Right kidney (tissue), 1 donor: Measurements from ENCODE around the gene PLEKHF1.
A peak's percentile ranks its signal among the peaks of the same experiment; 100 is the strongest.
"Not testable (repeated sequence)": the region's sequence is repeated elsewhere in the genome, so short reads cannot be mapped to it uniquely, and the experiment has no call there.

Source experiments
- DNase-seq: peaks from one replicate; pipeline ENCODE4 v3.0.0-alpha.2; 2016

Gene PLEKHF1

DNA sequence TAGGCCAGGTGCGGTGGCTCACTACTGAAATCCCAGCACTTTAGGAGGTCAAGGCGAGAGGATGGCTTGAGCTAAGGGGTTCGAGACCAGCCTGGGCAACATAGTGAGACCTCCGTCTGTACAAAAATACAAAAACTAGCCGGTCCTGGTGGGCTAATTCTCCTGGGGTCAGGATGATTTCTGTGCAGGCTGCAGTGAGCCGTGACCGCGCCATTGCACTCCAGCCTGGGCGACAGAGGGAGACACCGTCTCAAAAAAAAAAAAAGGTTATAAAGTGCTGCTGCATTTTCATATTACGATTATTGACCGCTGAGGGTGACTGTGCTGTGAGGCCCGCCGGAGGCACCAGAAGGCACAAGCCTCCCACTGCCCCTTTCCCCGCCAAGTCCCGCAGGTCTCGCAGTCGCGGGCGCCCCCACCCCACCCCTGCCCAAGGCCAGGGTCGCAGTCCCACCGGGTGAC, 477 bp upstream of the PLEKHF1 start:
- no peak for DNase-seq

DNA sequence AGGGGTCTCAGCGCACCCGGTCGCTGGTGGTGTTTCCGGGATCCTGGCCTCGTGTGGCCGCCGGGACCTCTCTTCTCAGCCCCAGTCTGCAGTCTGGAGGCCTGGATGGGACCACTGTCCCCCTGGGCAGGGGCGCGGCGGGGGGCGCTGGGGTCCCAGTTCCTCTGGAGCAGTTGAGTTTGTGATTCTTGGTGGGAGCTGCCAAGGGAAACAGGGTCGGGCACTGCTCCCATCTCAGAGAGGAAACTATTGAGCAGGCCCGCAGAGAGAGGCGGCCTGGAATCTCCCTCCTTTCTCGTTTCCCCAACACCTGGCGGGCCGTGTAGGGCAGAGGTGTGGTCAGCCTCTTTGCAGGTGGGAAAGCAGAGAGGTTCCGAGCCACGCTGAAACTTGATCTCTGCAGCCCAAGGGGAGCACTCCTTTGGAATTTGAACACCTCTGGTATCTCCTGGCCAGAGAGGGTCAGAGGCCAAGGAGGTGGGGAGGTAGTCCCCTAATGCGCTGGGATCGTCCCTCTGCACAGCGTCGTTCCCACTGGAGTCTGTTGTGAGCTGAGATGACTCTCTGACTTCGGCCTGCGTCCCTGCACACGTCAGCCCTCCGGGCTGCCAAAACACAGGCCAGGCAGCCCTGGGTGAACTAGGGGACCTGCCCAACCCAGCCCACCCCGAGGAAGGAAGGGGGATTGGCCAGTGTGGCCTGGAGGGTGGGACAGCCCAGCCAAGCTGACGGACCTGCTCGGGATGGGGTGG, 741 bp downstream of the PLEKHF1 start:
- DNase-seq = peak; percentile 51

DNA sequence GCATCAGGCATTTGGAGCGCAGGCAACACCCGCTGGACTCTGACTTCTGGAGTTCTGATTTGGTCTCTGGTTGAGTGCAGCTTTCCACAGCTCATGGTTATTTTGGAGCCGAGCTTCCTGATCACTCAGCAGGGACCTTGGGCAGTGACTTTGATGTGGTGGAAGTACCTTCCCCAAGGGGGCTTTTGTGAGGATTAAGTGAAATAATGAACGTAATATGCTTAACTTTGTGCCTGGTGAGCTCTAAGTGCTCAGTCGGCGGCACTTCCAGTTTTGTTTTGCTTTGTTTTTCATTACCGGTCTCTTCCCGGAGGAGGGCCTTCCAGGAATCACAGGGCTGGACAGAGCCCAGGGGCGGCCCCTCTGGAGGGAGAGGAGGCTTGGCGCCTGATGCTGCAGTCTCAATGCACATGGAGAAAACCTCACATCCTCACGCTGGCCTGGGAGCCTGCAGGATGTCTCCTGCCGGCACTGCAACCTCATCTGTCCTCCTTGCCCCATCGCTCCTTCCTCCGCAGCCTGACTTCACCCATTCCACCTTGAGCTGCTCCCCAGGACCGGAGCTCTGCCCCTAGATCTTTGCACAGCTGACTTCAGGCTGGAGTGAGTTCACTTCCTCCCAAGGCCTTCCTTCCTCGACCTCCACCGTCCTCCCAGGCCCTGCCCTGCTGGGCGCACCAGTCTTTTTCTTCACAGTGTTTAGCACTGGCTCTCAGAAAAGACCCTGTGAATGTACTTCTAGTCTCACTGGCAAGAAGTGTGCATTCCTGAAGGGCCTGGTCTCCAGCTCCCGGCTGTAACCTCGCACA, 1.5 kb downstream of the PLEKHF1 start:
- peak; percentile 59 for DNase-seq

DNA sequence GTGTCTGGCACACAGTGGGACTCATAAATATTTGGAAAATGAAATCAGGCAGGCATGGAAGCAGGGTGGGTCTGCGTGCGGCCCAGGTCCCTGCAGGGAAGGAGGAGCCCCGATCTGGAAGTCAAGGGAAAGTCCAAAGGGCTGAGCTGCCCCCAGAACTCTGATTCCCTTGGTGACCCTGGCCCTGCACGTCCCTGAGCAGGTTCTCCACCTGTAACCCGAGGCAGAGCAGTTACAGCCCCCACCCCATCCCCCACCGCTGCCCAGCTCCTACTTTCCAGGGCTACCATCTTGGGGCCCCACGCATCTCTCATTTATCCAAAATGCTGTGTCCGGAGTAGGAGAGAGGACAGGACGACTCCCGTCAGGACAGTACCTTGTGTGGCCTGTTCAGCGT, 2.1 kb downstream of the PLEKHF1 start:
- DNase-seq = no peak

DNA sequence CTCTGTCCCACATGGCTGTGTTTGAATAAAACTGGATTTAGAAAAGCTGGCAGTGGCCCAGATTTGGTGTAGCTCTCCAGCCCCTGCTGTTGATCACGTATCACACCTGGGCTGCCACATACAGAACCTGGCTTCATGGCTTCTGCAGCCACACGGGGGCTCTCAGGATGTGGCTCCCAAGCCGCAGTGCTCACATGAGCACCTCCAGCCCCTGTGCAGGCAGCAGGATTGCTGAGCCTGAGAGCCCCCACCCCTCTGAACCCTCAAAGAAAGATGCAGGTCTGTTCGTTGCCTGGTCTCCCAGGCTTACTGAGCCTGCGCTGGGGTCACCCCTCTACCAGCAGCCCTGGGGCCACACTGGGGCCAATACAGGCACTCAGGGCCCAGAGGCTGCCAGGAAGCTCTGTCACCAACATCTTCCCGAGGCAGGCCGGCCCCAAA, 2.7 kb downstream of the PLEKHF1 start:
- DNase-seq = no peak

DNA sequence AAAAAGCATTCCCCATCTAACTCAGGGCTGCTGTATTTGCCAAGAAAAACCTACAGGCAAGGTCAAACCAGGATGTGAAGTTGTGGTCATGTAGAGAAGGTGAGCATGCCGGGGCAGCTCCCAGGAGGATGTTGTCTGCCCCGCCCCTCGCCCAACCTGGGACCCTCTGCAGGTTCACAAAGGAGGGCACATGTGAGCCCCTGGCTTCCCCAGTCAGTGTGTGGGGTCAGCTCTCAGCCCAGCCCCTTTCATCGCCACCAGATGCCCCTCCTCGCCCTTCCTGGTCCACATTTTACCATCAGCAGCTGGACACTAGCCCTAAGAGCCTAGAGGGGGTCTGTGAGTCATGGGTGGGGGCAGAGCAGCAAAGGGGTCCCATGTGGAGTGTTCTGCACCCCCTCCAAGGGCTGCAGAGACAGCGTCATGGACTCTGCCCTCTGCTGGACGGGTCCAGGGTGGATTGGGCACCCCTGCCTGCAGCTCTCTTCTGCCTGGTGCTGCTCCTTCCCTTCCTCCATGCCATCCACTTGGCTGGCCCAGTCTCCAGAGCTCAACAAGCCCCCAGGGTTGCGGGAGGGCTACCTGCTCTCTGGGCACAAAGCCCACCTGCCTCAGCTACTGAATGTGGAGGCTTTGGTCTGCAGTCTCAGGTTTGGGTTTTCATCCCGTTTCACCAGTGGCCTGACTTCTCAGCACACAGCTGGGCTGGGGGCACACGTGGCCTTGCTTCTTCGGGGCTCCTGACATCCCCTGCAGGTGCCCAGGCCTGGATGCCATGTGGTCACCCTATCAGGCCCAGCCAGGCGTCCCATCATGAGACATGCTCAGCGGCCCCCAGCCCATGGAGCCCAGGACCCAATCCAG, 3.7 kb downstream of the PLEKHF1 start:
- DNase-seq = no peak

DNA sequence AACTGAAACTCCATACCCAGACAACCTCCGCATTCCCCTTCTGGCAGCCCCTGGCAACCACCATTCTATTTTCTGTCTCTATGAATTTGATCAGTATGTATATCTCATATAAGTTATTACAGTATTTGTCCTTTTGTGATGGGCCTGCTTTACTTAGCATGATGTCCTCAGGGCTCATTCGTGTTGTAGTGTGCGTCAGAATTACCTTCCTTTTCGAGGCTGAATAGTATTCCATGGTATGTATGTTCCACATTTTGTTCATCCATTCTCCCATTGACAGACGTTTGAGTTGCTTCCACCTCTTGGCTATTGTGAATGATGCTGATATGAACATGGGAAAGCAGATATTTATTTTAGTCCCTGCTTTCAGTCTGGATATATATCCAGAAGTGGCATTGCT, 5.0 kb downstream of the PLEKHF1 start:
- DNase-seq = no peak

DNA sequence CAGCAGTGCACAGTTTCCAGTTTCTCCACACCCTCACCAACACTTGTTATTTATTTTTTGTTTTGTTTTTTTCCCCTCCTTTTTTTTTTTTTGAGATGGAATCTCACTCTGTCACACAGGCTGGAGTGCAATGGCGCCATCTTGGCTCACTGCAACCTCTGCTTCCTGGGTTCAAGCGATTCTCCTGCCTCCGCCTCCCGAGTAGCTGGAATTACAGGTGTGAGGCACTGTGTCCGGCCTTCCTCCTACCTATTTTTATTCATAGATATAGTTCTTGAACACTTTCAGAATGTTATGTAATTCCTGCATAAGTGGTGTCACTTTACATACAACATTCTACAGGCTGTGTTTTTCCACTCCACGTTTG, 5.7 kb downstream of the PLEKHF1 start:
- not testable (repeated sequence) for DNase-seq

DNA sequence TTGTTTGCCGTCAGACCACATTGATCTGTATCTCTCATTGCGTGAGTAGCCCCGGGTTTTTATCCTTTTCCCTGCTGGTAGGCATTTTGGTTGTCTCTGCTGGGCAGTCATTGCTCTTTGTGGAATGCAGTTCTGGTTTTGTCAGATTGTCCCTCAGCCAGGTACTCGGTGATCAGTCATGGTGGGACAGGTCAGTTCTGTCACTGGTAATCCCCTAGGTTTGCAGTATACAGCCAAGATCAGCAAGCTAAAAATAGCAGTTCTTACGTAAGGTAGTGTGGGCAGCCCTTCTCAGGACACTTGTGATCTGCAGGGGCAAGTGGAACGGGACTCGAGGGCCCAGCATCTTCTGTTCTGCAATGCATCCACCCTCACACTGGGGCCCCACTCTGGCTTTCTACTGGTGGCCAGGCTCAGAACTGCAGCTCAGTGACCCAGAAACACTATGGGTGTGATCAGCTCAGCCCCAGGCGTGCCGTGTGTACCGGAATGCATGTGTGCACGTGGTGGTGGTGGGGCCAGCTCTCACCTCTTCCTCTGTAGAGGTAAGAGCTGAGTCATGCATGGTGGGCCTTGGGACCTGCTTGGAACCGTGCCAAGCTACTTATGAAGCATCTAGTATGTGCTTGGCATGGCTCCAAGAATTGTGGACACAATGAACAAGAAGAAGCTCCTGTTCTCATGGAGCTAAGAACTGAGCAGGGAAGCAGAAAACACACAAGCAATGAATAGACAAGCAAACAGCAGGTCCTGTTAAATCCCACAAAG, 6.3 kb downstream of the PLEKHF1 start:
- DNase-seq = no peak

DNA sequence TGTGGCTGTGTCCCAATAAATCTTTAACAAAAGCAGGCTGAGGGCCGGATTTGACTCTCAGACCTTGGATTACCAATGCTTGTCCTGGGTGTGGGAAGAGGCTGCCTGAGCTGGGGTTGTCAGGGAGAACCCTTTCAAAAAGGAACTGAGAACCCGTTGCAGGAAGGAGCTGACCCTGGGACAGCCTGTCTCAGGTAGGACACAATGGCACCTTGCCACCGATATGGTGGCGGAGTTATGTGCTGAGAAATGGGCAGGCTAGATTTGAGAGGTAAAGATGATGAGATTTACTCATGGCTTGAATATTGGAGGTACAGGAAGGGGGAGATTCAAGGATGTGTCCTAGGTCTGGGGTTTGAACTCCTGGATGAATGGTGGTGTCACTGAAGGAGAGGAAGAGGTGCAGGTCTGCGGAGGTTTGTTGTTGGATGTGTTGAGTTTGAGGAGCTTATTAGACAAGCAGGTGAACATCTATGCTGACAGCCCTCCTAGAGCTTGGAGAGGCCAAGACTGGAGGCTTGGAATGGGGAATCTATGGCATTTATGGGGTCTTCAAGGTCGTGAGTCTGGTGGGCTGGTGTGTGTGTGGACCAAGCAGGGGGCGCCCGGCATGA, 7.2 kb downstream of the PLEKHF1 start:
- DNase-seq = no peak

DNA sequence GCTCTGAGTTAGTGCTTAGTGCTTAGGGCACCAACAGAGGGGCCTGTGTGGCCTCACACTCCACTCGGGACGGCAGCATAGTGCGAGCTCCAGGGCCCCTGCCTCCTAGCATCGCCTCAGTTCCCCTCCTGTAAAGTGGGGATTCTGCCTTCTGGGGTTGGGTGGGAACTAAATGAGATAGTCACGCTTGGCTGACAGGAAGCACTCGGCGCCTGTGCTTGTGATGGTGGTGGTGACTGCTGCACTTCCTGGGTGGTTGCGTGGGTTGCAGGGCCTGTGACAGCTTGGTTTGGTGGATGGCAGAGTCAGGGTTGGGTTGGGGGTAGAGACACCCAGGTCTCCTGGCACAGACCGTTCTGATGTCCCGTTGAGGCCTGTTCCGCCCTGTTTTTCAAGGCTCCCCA, 7.7 kb downstream of the PLEKHF1 start:
- DNase-seq = no peak

DNA sequence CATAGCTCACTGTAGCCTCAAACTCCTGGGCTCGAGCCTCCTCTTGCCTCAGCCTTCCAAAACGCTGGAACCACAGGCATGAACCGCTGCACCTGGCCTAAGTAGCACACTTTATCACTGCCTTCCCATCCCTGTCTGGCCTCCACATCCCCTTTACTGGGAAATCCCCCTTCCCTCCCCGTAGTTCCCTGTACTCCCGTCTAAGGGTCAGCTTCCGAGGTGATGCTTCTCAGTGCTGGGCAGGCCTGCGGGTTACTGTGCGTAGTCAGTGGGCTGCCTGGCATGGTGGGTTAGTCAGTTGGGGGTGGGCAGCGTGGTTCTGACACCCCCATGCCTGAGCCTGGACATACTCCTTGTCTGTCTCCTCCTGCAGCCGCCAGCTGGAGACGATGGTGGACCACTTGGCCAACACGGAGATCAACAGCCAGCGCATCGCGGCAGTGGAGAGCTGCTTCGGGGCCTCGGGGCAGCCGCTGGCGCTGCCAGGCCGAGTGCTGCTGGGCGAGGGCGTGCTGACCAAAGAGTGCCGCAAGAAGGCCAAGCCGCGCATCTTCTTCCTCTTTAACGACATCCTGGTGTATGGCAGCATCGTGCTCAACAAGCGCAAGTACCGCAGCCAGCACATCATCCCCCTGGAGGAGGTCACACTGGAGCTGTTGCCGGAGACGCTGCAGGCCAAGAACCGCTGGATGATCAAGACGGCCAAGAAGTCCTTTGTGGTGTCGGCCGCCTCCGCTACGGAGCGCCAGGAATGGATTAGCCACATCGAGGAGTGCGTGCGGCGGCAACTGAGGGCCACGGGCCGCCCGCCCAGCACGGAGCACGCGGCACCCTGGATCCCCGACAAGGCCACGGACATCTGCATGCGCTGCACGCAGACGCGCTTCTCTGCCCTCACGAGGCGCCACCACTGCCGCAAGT, 8.4 kb downstream of the PLEKHF1 start:
- no peak for DNase-seq

DNA sequence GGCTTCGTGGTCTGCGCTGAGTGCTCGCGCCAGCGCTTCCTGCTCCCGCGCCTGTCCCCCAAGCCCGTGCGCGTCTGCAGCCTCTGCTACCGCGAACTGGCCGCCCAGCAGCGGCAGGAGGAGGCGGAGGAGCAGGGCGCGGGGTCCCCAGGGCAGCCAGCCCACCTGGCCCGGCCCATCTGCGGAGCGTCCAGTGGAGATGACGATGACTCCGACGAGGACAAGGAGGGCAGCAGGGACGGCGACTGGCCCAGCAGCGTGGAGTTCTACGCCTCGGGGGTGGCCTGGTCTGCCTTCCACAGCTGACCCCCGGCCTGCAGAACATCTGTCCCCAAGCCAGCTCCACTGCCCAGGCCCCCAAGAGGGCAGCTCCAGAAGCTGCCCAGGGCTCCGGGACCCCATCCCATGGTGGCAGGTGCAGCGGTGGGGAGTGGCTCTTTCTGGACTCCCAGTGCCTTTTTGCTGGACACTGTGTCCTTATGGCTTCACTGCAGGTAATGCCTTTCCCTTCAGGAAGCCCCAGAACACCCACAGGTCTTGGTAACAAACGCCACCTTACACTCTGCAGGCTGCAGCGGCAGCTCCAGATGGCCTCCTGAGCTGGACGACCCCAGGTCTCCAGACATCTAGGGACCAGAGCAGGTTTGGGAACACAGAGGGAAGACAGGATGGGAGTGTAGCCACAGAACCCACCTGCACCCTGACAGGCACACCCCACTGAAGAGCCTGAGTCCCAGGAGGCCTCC, 9.3 kb downstream of the PLEKHF1 start:
- no peak for DNase-seq

DNA sequence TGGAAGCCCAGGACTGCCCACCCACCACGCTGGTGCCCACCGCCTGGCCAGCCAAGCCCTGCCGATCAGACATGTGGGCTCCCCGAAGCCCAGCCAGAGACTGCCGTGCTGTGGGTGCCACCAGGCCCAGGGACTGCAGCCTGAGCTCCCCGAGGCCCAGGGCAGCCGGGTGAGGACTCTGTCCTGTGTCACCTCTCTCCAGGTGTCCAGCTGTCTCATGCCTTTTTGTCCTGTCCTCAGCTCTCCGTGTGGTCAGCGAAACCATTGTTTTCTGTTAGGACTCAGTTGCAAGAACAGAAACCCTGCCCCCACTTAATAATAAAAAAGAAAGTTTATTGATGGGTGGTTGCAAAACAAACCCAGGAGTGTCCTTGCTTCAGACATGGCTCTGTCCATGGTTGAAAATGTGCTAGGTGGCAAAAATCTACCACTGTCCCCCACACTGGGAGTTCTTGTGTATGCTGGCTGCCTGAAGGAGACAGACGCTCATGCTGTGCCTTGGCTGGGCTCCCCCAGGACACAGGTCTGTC, 9.9 kb downstream of the PLEKHF1 start:
- DNase-seq = no peak

DNA sequence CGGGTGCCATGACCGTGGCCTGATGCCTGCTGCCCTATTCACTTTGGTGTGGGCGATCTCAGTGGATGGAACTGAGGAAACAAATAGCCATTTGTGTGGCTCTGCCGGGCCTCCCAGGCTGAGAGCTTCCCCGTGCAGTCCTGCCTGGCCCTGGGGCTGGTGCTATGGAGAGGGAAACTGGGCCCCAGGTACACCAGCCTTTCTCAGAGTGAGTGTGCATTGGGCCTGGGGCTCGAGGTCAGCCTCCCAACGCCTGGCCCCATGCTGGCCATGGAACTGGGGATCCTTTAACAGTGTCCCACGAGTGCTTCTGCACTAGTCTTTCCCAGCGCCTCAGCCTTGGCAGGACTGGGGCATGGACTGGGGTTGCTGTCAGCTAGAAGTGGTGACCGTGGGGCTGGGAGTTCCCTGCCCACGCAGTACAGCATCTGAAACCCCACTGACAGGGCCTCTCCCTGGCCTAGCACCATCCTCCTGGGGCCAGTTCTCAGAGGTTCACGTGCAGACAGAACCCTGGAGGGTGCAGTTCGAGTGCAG, 10.5 kb downstream of the PLEKHF1 start:
- DNase-seq = no peak

DNA sequence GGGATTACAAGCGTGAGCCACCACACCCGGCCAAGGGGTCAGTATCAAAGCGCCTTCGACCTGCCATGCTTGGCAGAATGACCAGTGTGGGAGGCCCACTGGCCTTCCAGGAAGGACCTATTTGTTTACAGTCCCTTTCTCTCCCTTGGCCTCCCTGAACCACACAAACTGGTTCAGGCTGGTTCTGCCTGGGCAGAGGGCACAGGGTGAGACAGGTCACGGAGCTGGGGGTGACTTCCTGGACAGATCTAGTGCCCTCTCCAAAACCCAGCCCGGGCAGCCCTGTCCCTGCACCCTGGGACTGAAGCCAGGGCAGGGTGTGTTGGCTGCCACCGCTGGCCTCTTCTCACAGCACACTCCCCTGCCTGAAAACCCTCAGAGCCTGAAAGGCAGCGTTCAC, 11.3 kb downstream of the PLEKHF1 start:
- DNase-seq = no peak

DNA sequence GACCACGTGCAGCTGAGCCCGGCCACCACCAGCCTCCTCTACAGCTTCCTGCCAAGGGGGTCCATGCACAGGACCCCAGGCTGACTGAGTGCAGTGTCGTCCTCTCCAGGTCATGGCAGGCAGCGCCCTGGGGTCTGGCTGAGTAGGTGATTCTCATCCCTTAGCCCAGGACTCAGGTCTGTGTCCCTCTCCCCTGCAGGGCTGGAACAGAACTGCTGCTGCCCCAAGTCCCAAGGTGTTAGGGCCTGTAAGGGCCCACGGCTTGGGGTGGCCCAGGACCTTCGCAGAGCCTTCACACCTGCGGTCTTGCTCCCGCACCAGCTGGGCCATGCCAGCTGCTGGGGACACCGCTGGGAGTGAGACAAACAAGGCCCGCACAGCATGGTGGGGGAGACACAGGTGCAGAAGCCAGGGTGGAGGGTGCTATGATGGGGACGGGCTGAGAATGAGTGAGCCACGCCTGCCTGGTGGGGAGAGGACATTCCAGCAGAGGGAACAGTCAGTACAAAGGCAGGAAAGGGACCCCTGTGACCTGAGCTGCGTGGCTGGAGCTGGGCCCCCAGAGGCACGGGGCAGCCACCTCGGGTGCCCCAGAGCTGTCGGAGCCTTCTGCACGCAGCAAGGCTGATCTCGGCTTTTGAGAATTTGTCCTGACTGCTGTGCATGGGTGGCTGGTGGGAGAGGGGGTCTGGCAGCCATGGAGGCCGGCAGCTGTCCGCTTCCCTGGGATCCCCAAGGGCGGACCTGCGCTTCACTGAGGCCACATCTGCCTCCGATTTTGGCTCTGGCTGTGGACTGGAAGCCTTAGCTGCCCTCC, 11.9 kb downstream of the PLEKHF1 start:
- no peak for DNase-seq

DNA sequence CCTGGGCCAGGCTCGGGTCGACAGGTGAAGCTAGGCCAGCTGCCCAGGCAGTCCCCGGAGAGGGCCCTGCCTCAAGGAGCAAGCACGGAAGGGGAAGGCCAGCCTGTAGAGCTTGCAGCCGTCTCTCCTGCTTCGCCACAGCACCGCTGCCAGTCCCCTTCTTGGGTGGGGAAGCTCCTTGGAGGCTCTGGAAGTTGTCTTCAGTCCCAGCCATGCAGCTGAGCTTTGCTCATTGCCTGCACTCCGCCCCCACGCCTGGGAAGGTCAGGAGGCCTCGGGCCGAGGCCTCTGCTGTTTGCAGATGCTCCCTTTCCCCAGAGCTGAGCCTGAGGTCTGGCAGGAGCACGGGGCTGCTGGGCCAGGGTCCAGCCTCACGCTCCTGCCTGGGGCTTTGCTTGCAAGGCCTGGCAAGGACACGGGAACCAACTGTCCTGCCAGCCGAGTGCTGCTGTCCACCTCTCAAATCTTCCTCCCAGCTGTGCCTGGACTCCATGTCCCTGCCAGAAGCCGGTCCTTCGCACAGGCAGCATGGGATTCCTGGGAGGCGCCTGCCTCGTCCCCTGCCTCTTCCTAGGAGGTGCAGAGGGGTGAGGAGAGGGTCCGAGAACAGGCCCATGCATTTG, 13.3 kb downstream of the PLEKHF1 start:
- no peak for DNase-seq
